NB4 (cell line): ENCODE data around the gene TP53TG5.

Experiments
- DNase-seq: peaks from one replicate; pipeline ENCODE4 v3.0.0; 2010; ENCODE audit warnings: low read depth
- H3K4me3 ChIP-seq: one replicate; pipeline ENCODE4 v1.5.1; 2011; ENCODE audit warnings: mild to moderate bottlenecking, low read depth, low read length, moderate library complexity
- MYC ChIP-seq: IDR thresholded peaks from 2 replicates; pipeline ENCODE4 v1.6.1; 2011; ENCODE audit warnings: low read depth, low read length
- POLR2A ChIP-seq: IDR thresholded peaks from 2 replicates; pipeline ENCODE4 v1.6.1; 2011; ENCODE audit warnings: mild to moderate bottlenecking; ENCODE audit not compliant: insufficient read length; ENCODE audit errors: extremely low read depth
- TF ChIP-seq, protein P1 (sequence below): IDR thresholded peaks from one replicate; pipeline ENCODE4 v1.5.1; 2012; ENCODE audit warnings: low read depth, low read length
- TF ChIP-seq, protein P2 (sequence below): IDR thresholded peaks from 2 replicates; pipeline ENCODE4 v1.6.1; 2011; ENCODE audit warnings: low read depth, low read length

Gene TP53TG5

GRCh38 chr20:45405571-45406259 lies 27.6 kb upstream of the TP53TG5 start:
- peak overlapping the region; percentile 51 for H3K4me3 ChIP-seq
- TF ChIP-seq, protein P1, sequence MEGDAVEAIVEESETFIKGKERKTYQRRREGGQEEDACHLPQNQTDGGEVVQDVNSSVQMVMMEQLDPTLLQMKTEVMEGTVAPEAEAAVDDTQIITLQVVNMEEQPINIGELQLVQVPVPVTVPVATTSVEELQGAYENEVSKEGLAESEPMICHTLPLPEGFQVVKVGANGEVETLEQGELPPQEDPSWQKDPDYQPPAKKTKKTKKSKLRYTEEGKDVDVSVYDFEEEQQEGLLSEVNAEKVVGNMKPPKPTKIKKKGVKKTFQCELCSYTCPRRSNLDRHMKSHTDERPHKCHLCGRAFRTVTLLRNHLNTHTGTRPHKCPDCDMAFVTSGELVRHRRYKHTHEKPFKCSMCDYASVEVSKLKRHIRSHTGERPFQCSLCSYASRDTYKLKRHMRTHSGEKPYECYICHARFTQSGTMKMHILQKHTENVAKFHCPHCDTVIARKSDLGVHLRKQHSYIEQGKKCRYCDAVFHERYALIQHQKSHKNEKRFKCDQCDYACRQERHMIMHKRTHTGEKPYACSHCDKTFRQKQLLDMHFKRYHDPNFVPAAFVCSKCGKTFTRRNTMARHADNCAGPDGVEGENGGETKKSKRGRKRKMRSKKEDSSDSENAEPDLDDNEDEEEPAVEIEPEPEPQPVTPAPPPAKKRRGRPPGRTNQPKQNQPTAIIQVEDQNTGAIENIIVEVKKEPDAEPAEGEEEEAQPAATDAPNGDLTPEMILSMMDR: no peak
- TF ChIP-seq MYC: no peak
- DNase-seq: no peak

DNA sequence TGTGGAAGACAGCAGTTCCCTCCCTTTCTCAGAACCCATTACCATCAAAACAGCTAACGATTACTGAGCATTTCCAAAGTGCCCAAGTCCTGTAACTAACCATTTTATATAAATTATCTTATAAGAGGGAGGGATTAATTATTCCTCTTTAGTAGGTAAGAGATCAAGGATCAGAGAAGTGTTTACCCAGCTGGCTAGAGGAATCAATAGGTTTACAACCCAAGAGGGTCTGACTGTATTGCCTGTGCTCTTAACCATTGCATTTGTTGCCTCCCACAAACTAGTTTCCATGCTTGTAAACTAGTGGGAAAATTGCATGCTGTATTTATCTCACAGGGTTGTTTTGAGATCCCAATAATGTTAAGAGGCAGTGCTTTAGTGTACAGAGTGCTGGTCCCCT lies 26.3 kb upstream of the TP53TG5 start:
- no peak for DNase-seq

GRCh38 chr20:45402946-45403345 lies 24.8 kb upstream of the TP53TG5 start:
- TF ChIP-seq, protein P2, sequence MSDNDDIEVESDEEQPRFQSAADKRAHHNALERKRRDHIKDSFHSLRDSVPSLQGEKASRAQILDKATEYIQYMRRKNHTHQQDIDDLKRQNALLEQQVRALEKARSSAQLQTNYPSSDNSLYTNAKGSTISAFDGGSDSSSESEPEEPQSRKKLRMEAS: no peak
- TF ChIP-seq, protein P1: no peak
- no peak for TF ChIP-seq MYC
- no peak for TF ChIP-seq POLR2A

More for the DNA sequence above, 26.3 kb upstream of the TP53TG5 start:
- no peak overlapping the region for H3K4me3 ChIP-seq
- TF ChIP-seq, protein P2: no peak
- TF ChIP-seq MYC (no peak), POLR2A (no peak)
- TF ChIP-seq, protein P1: no peak

GRCh38 chr20:45400346-45401031 lies 22.4 kb upstream of the TP53TG5 start:
- no peak overlapping the region for H3K4me3 ChIP-seq
- DNase-seq: no peak
- TF ChIP-seq, protein P1: no peak

More at GRCh38 chr20:45402946-45403345, 24.8 kb upstream of the TP53TG5 start:
- DNase-seq: no peak
- H3K4me3 ChIP-seq: no peak overlapping the region

DNA sequence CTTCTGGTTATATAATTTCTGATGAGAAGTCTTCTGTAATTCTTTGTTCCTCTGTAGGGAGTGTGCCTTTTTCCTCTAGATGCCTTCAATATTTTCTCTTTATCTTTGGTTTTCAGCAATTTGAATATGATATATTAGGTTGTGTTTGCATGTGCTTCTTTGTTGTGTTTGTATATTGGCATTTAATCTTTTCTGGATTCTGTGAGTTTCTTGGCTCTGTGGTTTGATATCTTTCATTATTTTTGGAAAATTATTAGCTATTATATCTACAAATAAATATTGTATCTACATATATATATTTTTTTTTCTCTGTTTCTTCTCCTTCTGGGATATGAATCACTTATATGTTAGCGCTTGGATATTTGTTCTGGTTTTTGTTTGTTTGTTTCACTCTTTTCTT lies 20.9 kb upstream of the TP53TG5 start:
- no peak overlapping the region for H3K4me3 ChIP-seq
- no peak for DNase-seq
- TF ChIP-seq MYC (no peak), POLR2A (no peak)
- TF ChIP-seq, protein P1: no peak
- TF ChIP-seq, protein P2: no peak

GRCh38 chr20:45395114-45395415 lies 16.9 kb upstream of the TP53TG5 start:
- no peak overlapping the region for H3K4me3 ChIP-seq
- no peak for TF ChIP-seq MYC
- TF ChIP-seq, protein P1: no peak
- TF ChIP-seq POLR2A: no peak
- TF ChIP-seq, protein P2: no peak
- no peak for DNase-seq
